HUES64 (cell line): ENCODE results near the gene CAMKK1.

Experiments
- H3K27ac ChIP-seq: 2 replicates; pipeline ENCODE4 v1.7.0; 2013; ENCODE audit warnings: low read depth, low read length, inconsistent platforms
- H3K27me3 ChIP-seq: 2 replicates; pipeline ENCODE4 v1.6.1; 2013; ENCODE audit warnings: mild to moderate bottlenecking, low read length; ENCODE audit not compliant: insufficient read depth
- H3K36me3 ChIP-seq: 2 replicates; pipeline ENCODE4 v1.6.1; 2013; ENCODE audit warnings: mild to moderate bottlenecking, low read length; ENCODE audit not compliant: insufficient read depth
- H3K4me1 ChIP-seq: 2 replicates; pipeline ENCODE4 v1.6.1; 2013; ENCODE audit warnings: mild to moderate bottlenecking, low read length, moderate library complexity; ENCODE audit not compliant: insufficient read depth
- H3K4me3 ChIP-seq: 2 replicates; pipeline ENCODE4 v1.5.1; 2013; ENCODE audit warnings: mild to moderate bottlenecking, low read length, moderate library complexity
- H3K9ac ChIP-seq: 2 replicates; pipeline ENCODE4 v1.6.1; 2013; ENCODE audit warnings: mild to moderate bottlenecking, low read depth, low read length
- H3K9me3 ChIP-seq: 2 replicates; pipeline ENCODE4 v1.6.1; 2013; ENCODE audit warnings: low read depth, low read length; ENCODE audit not compliant: insufficient read depth
- WGBS: fragments of 150-250, 120-280 bp; methylation state at CpG from one replicate; pipeline ENCODE4 v1.1.7; 2013; ENCODE audit warnings: missing lambda C conversion rate; 5-methylcytosine and 5-hydroxymethylcytosine counted together

The CAMKK1 gene

DNA sequence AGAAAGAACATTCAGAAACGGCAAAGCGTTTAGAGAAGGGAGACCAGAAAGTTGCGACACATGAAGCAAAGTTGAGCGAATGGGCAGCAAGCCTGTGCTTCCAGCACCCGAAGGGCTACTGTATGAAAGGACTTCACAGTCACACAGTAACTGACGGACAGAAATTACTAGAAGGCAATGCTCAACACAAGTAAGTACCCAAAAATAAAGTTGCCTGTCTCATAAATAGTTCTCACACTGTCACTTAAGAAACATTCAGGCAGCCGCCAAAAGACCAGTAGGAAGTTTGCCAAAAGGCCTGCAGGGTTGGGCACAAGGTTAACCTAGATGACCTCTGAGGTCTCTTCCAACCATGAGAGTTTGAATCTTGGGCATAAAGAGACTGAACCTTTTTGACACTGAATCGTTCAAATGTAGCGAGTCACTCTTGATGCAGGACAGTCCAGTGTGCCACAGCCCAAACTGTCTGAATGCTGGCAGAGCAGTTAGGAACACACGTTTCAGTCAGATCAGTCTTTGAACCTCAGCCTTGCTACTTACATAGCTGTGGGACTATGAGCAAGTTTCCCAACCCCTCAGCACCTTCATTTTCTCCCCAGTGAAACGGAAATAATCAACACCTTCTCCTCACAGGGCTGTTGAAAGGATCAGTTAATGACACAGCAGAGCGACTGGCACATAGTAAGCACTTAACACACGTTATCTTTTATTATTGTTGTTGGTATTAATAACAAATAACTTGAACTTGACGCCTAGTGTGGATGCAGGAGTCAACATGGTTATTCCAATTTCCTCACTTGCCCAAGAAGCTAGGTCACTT is 57.2 kb downstream of the CAMKK1 start:
- Histone ChIP-seq H3K36me3 (peaks cover 69% of the 10 kb centered on the region), H3K4me1 (no peaks in the 10 kb centered on the region), H3K9ac (no peak overlapping the region), H3K27ac (no peak overlapping the region), H3K27me3 (no peaks in the 10 kb centered on the region), H3K9me3 (no peaks in the 10 kb centered on the region), H3K4me3 (no peak overlapping the region)
- 90% methylated on average over 14 of the region's 14 CpGs for WGBS

DNA sequence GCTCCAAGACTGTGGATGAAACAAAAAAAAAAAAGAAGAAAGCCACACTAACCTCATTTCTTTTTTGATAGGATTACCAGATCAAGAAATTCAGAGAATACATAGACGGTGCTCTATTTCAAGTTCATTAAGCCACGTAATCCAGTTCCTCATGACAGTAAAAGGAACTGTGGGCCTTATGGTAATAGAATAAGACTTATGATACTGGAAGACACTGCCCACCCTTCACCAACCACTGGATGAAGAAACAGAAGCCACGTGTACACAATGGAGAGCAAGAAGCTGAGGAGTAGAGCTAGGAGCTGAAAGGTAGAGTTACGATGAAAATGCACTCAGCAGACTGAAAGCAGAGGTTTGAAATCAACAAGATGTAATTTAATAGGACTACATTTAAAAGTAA is 58.0 kb downstream of the CAMKK1 start:
- 93% methylated on average over 4 of the region's 4 CpGs for WGBS
- Histone ChIP-seq H3K4me1 (no peaks in the 10 kb centered on the region), H3K27ac (no peak overlapping the region), H3K9ac (no peak overlapping the region), H3K36me3 (peaks cover 68% of the 10 kb centered on the region), H3K9me3 (no peaks in the 10 kb centered on the region), H3K27me3 (no peaks in the 10 kb centered on the region), H3K4me3 (no peak overlapping the region)

GRCh38 chr17:3828852-3829232 is 64.0 kb downstream of the CAMKK1 start:
- peaks cover 73% of the 10 kb centered on the region for H3K36me3 ChIP-seq
- no peaks in the 10 kb centered on the region for H3K4me1 ChIP-seq
- WGBS = 92% methylated on average over 7 of the region's 7 CpGs
- no peak overlapping the region for H3K4me3 ChIP-seq
- H3K27ac ChIP-seq = no peak overlapping the region
- H3K9me3 ChIP-seq = no peaks in the 10 kb centered on the region
- no peak overlapping the region for H3K9ac ChIP-seq
- no peaks in the 10 kb centered on the region for H3K27me3 ChIP-seq

GRCh38 chr17:3828151-3828851 is 64.6 kb downstream of the CAMKK1 start:
- Histone ChIP-seq H3K9me3 (no peaks in the 10 kb centered on the region), H3K36me3 (peaks cover 73% of the 10 kb centered on the region), H3K4me1 (no peaks in the 10 kb centered on the region), H3K4me3 (no peak overlapping the region), H3K27ac (no peak overlapping the region), H3K27me3 (no peaks in the 10 kb centered on the region), H3K9ac (no peak overlapping the region)
- 93% methylated on average over 7 of the region's 7 CpGs for WGBS

DNA sequence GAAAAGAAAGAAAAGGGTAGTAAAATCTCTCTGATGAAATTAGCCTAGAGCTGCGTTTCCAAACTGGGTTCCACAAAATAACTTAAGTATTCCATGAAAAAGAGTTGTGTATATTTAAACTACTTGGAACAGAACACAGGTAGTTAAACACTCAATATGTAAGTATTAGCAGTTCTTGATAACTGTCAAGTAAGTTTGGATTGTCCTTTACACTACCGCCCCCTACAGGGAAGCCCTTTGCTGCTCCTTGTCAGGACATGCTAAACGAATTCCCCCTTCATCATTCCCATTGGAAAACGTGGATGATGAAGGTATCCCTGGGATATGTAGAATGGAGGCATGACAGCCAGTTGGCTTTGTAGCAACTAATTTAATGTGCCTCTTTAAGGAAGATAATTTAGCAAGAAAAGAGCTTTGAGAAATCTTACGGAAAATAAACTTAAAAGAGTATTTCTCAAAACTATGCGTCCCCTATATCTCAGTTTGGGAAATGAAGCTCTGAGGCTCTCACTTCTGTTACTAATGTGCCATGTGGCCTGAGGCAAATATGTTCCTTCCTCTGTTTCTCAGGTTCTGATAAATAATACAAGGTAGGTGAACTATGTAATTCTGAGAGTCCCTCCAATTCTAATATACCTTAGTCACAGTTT is 65.6 kb downstream of the CAMKK1 start:
- Histone ChIP-seq H3K4me3 (no peak overlapping the region), H3K27me3 (no peaks in the 10 kb centered on the region), H3K9ac (no peak overlapping the region), H3K36me3 (peaks cover 75% of the 10 kb centered on the region), H3K9me3 (no peaks in the 10 kb centered on the region), H3K4me1 (no peaks in the 10 kb centered on the region), H3K27ac (no peak overlapping the region)
- 59% methylated on average over 5 of the region's 6 CpGs for whole genome bisulfite sequencing

GRCh38 chr17:3826191-3826590 is 66.7 kb downstream of the CAMKK1 start:
- no peak overlapping the region for H3K4me3 ChIP-seq
- no peaks in the 10 kb centered on the region for H3K9me3 ChIP-seq
- peaks cover 85% of the 10 kb centered on the region for H3K36me3 ChIP-seq
- H3K9ac ChIP-seq = no peak overlapping the region
- H3K27me3 ChIP-seq = no peaks in the 10 kb centered on the region
- no peak overlapping the region for H3K27ac ChIP-seq
- no peaks in the 10 kb centered on the region for H3K4me1 ChIP-seq
- WGBS = 93% methylated on average over 4 of the region's 4 CpGs

- no peak overlapping the region for H3K27ac ChIP-seq
- H3K9me3 ChIP-seq = no peaks in the 10 kb centered on the region
- H3K9ac ChIP-seq = no peak overlapping the region
- no peaks in the 10 kb centered on the region for H3K4me1 ChIP-seq
- 97% methylated on average over 9 of the region's 9 CpGs for WGBS
- peaks cover 95% of the 10 kb centered on the region for H3K36me3 ChIP-seq
- no peak overlapping the region for H3K4me3 ChIP-seq
- no peaks in the 10 kb centered on the region for H3K27me3 ChIP-seq
Measured at GRCh38 chr17:3821101-3821500, 71.8 kb downstream of the CAMKK1 start.

DNA sequence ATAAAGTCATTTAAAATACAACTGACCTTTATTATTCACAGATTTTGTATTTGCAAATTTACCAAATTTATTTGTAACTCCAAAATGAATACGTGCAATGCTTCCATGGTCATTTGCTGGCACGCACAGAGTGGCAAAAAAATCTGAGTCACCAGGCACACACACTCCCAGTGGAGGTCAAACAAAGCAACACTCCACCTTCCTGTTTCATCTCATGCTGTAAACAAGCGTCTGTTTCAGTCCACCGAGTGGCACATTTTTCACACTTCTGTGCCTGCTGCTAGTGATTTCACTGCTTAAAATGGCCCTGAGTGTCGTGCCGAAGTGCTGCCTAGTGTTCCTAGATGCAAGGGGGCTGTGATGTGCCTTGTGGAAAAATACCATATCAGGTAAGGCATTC is 74.1 kb downstream of the CAMKK1 start:
- Histone ChIP-seq H3K4me3 (no peak overlapping the region), H3K9ac (no peak overlapping the region), H3K9me3 (no peaks in the 10 kb centered on the region), H3K27ac (no peak overlapping the region), H3K4me1 (no peaks in the 10 kb centered on the region), H3K27me3 (no peaks in the 10 kb centered on the region), H3K36me3 (peaks cover 95% of the 10 kb centered on the region)
- 96% methylated on average over 6 of the region's 6 CpGs for WGBS

DNA sequence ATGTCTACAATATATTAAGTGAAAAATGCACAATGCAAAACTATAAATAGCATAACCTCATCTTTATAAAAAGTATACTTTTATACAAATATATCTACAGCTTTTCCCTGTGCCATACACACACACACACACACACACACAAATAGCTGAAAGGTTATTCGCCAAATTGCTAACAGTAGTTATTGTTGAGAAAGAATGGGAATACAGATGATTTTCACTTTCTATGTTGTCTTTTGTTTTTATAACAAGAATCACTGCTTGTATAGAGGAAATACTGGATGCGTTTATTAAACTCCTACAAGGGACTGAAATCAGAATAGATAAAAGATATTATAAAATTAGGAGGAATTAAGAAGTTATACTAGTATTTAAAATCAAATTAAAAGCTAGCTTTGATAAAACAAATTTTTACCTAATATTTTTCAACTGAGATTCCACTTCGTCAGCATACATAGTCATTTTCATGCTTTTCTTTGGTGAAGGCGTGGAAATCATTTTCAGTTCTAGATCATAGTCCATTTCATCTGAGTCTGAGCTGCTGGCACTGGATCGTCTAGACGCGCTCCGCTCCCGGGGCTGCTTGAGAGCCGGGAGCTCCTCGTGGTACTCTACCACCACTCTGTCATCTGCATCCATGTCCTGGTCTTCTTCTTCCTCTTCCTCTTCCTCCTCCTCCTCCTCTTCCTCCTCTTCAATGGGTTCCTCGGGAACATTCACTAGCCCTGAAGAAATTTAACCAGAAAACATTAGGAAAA is 74.8 kb downstream of the CAMKK1 start:
- H3K27ac ChIP-seq = no peak overlapping the region

DNA sequence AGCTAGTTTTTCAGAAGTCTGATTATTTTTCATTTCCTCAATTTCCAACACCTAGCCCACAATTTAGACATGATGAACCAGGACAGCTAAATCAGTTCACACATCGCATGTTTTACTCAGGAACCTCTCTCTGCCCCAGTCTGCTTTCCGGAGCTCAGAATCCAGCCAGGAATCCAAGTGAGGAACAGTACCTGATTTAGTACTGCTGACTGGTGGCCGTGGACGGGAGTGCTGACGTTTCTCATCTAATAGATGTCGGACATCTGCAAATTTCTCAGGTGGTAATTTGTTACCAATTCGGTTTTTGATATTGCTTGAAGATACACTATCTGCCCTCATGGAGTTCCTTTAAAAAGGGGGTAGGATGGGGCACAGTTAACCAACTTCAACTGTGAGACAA is 76.9 kb downstream of the CAMKK1 start:
- WGBS = 92% methylated on average over 7 of the region's 7 CpGs
- no peak overlapping the region for H3K4me3 ChIP-seq
- no peaks in the 10 kb centered on the region for H3K4me1 ChIP-seq
- H3K9ac ChIP-seq = no peak overlapping the region
- H3K36me3 ChIP-seq = peaks cover 97% of the 10 kb centered on the region
- H3K27me3 ChIP-seq = no peaks in the 10 kb centered on the region
- no peaks in the 10 kb centered on the region for H3K9me3 ChIP-seq
- H3K27ac ChIP-seq = no peak overlapping the region

More for the DNA sequence above, 74.8 kb downstream of the CAMKK1 start:
- no peak overlapping the region for H3K4me3 ChIP-seq
- 95% methylated on average over 11 of the region's 12 CpGs for WGBS
- H3K9me3 ChIP-seq = no peaks in the 10 kb centered on the region
- H3K27me3 ChIP-seq = no peaks in the 10 kb centered on the region
- no peaks in the 10 kb centered on the region for H3K4me1 ChIP-seq
- peaks cover 96% of the 10 kb centered on the region for H3K36me3 ChIP-seq
- H3K9ac ChIP-seq = no peak overlapping the region

DNA sequence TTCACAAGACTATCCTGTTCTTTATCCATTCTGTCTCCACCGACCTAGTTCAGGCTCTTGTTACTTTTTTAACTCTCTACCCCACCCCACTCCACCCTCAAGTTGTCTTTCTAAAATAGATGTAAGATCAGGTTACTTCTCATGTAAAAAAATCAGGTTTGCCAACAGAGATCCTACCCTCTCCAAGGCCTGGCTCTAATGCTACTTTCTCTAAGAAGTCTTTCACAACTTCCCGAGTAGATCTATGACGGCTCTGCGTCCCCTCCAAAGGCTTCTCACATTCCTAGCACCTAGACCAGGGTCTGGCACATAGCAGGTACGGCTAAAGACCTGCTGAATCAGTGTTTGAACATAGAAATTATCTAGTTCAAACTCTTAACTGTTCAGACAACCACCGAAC is 77.7 kb downstream of the CAMKK1 start:
- no peak overlapping the region for H3K4me3 ChIP-seq
- no peaks in the 10 kb centered on the region for H3K27me3 ChIP-seq
- 90% methylated on average over 5 of the region's 6 CpGs for WGBS
- no peak overlapping the region for H3K27ac ChIP-seq
- H3K36me3 ChIP-seq = peaks cover 97% of the 10 kb centered on the region
- H3K9ac ChIP-seq = no peak overlapping the region
- H3K9me3 ChIP-seq = no peaks in the 10 kb centered on the region
- H3K4me1 ChIP-seq = no peaks in the 10 kb centered on the region
